KBM-7 (cell line): ENCODE measurements around the gene RALGAPA1.
A peak's percentile ranks its signal among the peaks of the same experiment; 100 is the strongest.
"Not testable (repeated sequence)": the region's sequence is repeated elsewhere in the genome, so short reads cannot be mapped to it uniquely, and the experiment has no call there.

Experiments
- DNase-seq: peaks from one replicate; pipeline ENCODE4 v3.0.0-alpha.2; 2015
- in situ Hi-C: fragments of 300-500 bp; cut with MboI; formaldehyde crosslinking; loops from 2 replicates; pipeline ENCODE4 v1.14.3; 2020; ENCODE audit warnings: low sequenced_read_pairs, low pct_unique_long_range_greater_than_20kb, mixed read lengths

Gene RALGAPA1

GRCh38 chr14:35725930-35726329 is 83.2 kb downstream of the RALGAPA1 start:
- in situ Hi-C loops, result no loop called here
- no peak for DNase-seq

- in situ Hi-C loops, result no loop called here
- DNase-seq, result no peak
These were observed 94.0 kb downstream of the RALGAPA1 start for GRCh38 chr14:35715079-35715478.

GRCh38 chr14:35712466-35712865 is 96.6 kb downstream of the RALGAPA1 start:
- in situ Hi-C loops, result no loop called here

GRCh38 chr14:35708062-35708461 is 101.0 kb downstream of the RALGAPA1 start:
- no peak for DNase-seq
- in situ Hi-C loops, result no loop called here

More at GRCh38 chr14:35712466-35712865, 96.6 kb downstream of the RALGAPA1 start:
- no peak for DNase-seq

GRCh38 chr14:35705636-35706035 is 103.5 kb downstream of the RALGAPA1 start:
- in situ Hi-C loops, result no loop called here

GRCh38 chr14:35704793-35705493 is 104.2 kb downstream of the RALGAPA1 start:
- no peak for DNase-seq
- in situ Hi-C loops, result no loop called here

More at GRCh38 chr14:35705636-35706035, 103.5 kb downstream of the RALGAPA1 start:
- DNase-seq, result no peak

GRCh38 chr14:35701531-35701930 is 107.6 kb downstream of the RALGAPA1 start:
- in situ Hi-C loops, result no loop called here
- no peak for DNase-seq

GRCh38 chr14:35699791-35700444 is 109.2 kb downstream of the RALGAPA1 start:
- in situ Hi-C loops, result no loop called here
- DNase-seq, result no peak

GRCh38 chr14:35696575-35696974 is 112.5 kb downstream of the RALGAPA1 start:
- DNase-seq, result peak; percentile 8
- in situ Hi-C loops, result no loop called here

- in situ Hi-C loops, result no loop called here
- DNase-seq, result no peak
These were observed 113.0 kb downstream of the RALGAPA1 start for GRCh38 chr14:35696119-35696518.

- in situ Hi-C loops, result no loop called here
- no peak for DNase-seq
These were observed 113.4 kb downstream of the RALGAPA1 start for GRCh38 chr14:35695647-35696046.

- in situ Hi-C loops, result no loop called here
- no peak for DNase-seq
These were observed 114.0 kb downstream of the RALGAPA1 start for GRCh38 chr14:35695072-35695471.

- in situ Hi-C loops, result no loop called here
- no peak for DNase-seq
These were observed 120.1 kb downstream of the RALGAPA1 start for GRCh38 chr14:35689000-35689460.

- in situ Hi-C loops, result no loop called here
- DNase-seq, result no peak
These were observed 120.8 kb downstream of the RALGAPA1 start for GRCh38 chr14:35688126-35688826.

GRCh38 chr14:35687335-35687939 is 121.7 kb downstream of the RALGAPA1 start:
- in situ Hi-C loops, result no loop called here
- peak; percentile 56 for DNase-seq

- DNase-seq, in situ Hi-C loops: not testable (repeated sequence)
These were observed 125.4 kb downstream of the RALGAPA1 start for GRCh38 chr14:35683688-35684087.

- no peak for DNase-seq
- in situ Hi-C loops, result no loop called here
These were observed 126.3 kb downstream of the RALGAPA1 start for GRCh38 chr14:35682802-35683201.

GRCh38 chr14:35678403-35679028 is 130.6 kb downstream of the RALGAPA1 start:
- DNase-seq, result peak; percentile 54
- in situ Hi-C loops, result no loop called here

GRCh38 chr14:35669782-35670181 is 139.3 kb downstream of the RALGAPA1 start:
- no peak for DNase-seq
- in situ Hi-C loops, result no loop called here
